ENCODE results near the gene CHMP2A. TPM values are rescaled to one million over a fixed set of nuclear protein-coding genes. Genes with fewer than 3 reads are reported as not detected.

CHMP2A gene
- total and polyA plus RNA-seq, 2 donors (not counting 1 experiment from before 2014, with no cell fraction given): 62.5 to 97.5 TPM

GRCh38 chr19:58569191-58569942 lies 14.5 kb upstream of the CHMP2A start:
- Mint-ChIP-seq H3K4me3 (no peak overlapping the region), H3K27me3 (no peaks in the 10 kb centered on the region), H3K4me1 (peaks cover 26% of the 10 kb centered on the region), H3K27ac (no peak overlapping the region), H3K9me3 (ENCODE audit: insufficient read depth) (no peaks in the 10 kb centered on the region)
- Histone ChIP-seq H3K27me3 (replicated peaks in 1 of 4; ENCODE audit: control extremely low read depth in 1 of 4, control insufficient read depth in 3 of 4, insufficient read depth in 4 of 4, low read length in 3 of 4) (no peaks in the 10 kb centered on the region), H3K36me3 (replicated peaks in 1 of 2; ENCODE audit: control extremely low read depth in 1 of 2, control insufficient read depth in 1 of 2, extremely low read depth in 1 of 2, insufficient read depth in 2 of 2, low read length in 1 of 2) (peaks cover 0 to 16% of the 10 kb centered on the region in 2 experiments), H3K4me1 (ENCODE audit: control insufficient read depth in 2 of 2, insufficient read depth in 2 of 2, low read length in 2 of 2) (peaks cover 18 to 24% of the 10 kb centered on the region in 2 donors), H4K20me1 (ENCODE audit: control insufficient read depth, insufficient read depth, low read length, poor library complexity, severe bottlenecking) (no peaks in the 10 kb centered on the region), H3K79me2 (ENCODE audit: control insufficient read depth, insufficient read depth, low read length) (peaks cover 15% of the 10 kb centered on the region), H3K4me3 (ENCODE audit: control extremely low read depth in 1 of 5, extremely low read depth in 1 of 5, insufficient read depth in 1 of 5, low read depth in 2 of 5, low read length in 4 of 5) (no peak overlapping the region), H2AFZ (ENCODE audit: insufficient read depth, low read depth, low read length, poor library complexity, severe bottlenecking) (no peak overlapping the region), H3K9me3 (ENCODE audit: control extremely low read depth in 1 of 3, control insufficient read depth in 2 of 3, insufficient read depth in 1 of 3, low read length in 2 of 3) (peaks cover 0 to 7% (median 0%) of the 10 kb centered on the region in 3 donors), H3K4me2 (replicated peaks; ENCODE audit: low read depth, low read length, poor library complexity, severe bottlenecking) (no peak overlapping the region), H3K27ac (ENCODE audit: low read length in 2 of 2) (no peak overlapping the region), H3K9ac (ENCODE audit: low read length) (no peak overlapping the region)
- ChIA-PET CTCF (no interaction called here), POLR2A (interaction anchor here (1.0 kb wide), 1 partner anchor 25 kb away, joined by 3 read pairs; the partner anchor contains the start of gene TRIM28)
- 100% methylated on average over 4 of the region's 6 CpGs for WGBS (ENCODE audit: insufficient coverage)
- ATAC-seq (ENCODE audit: low read depth) (no peak), DNase-seq (no peak)
- TF ChIP-seq, protein P1, sequence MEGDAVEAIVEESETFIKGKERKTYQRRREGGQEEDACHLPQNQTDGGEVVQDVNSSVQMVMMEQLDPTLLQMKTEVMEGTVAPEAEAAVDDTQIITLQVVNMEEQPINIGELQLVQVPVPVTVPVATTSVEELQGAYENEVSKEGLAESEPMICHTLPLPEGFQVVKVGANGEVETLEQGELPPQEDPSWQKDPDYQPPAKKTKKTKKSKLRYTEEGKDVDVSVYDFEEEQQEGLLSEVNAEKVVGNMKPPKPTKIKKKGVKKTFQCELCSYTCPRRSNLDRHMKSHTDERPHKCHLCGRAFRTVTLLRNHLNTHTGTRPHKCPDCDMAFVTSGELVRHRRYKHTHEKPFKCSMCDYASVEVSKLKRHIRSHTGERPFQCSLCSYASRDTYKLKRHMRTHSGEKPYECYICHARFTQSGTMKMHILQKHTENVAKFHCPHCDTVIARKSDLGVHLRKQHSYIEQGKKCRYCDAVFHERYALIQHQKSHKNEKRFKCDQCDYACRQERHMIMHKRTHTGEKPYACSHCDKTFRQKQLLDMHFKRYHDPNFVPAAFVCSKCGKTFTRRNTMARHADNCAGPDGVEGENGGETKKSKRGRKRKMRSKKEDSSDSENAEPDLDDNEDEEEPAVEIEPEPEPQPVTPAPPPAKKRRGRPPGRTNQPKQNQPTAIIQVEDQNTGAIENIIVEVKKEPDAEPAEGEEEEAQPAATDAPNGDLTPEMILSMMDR (IDR thresholded peaks at IDR 0.05): no peak
- no peak for TF ChIP-seq EZH2 (IDR thresholded peaks at IDR 0.05; ENCODE audit: borderline replicate concordance, insufficient read depth, low read depth, low read length, poor library complexity, severe bottlenecking)
- intact Hi-C loops (cut with micrococcal nuclease): no loop called here

DNA sequence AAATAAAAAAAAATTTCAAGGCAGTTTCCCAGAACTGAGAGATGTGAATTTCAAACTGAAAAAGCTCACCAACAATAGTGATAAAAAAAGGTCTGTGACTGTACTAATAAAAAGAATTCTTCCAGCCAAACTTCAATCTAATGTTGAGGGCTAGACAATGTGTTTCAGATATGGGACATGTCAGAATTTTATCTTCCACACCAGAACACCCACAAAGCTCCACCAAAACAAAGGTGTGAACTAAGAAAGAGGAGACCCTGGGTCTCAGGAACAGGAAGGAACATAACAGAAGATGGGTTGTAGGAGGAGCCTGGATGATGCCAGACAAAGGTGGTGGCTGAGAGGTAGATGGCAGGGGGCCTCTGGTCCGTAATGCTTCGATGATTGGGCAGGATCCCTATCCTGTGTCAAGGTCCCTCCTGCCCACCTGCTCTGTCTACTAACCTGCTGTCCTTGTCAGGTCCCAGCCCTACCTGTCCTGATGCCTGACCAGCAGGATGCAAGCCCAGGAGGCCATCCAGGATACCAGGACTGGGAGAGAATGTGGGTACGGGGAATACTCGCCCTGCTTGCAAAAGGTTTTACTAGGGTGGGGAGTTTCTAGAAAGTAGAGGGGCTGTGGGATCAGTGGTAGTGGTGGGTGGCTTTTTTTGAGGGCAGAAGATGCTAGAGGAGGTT lies 13.7 kb upstream of the CHMP2A start:
- no peak for TF ChIP-seq EZH2 (IDR thresholded peaks at IDR 0.05; ENCODE audit: borderline replicate concordance, insufficient read depth, low read depth, low read length, poor library complexity, severe bottlenecking)
- TF ChIP-seq, protein P1 (IDR thresholded peaks at IDR 0.05): no peak
- H3K36me3 ChIP-seq (replicated peaks in 1 of 2; ENCODE audit: control extremely low read depth in 1 of 2, control insufficient read depth in 1 of 2, extremely low read depth in 1 of 2, insufficient read depth in 2 of 2, low read length in 1 of 2): peaks cover 0 to 16% of the 10 kb centered on the region in 2 experiments
- H3K79me2 ChIP-seq (ENCODE audit: control insufficient read depth, insufficient read depth, low read length): peaks cover 15% of the 10 kb centered on the region
- H3K27ac Mint-ChIP-seq: no peak overlapping the region
- no peaks in the 10 kb centered on the region for H3K27me3 ChIP-seq (replicated peaks in 1 of 4; ENCODE audit: control extremely low read depth in 1 of 4, control insufficient read depth in 3 of 4, insufficient read depth in 4 of 4, low read length in 3 of 4)
- peaks cover 2% of the 10 kb centered on the region for H4K20me1 ChIP-seq (ENCODE audit: control insufficient read depth, insufficient read depth, low read length, poor library complexity, severe bottlenecking)
- ATAC-seq (ENCODE audit: low read depth) (no peak), DNase-seq (no peak)
- H3K4me3 Mint-ChIP-seq: no peak overlapping the region
- 92% methylated on average over 2 of the region's 4 CpGs for WGBS (ENCODE audit: insufficient coverage)
- no peak overlapping the region for H3K4me3 ChIP-seq (ENCODE audit: control extremely low read depth in 1 of 5, extremely low read depth in 1 of 5, insufficient read depth in 1 of 5, low read depth in 2 of 5, low read length in 4 of 5)
- no peaks in the 10 kb centered on the region for H3K27me3 Mint-ChIP-seq
- H3K27ac ChIP-seq (ENCODE audit: low read length in 2 of 2): no peak overlapping the region
- H3K4me2 ChIP-seq (replicated peaks; ENCODE audit: low read depth, low read length, poor library complexity, severe bottlenecking): no peak overlapping the region
- H3K9ac ChIP-seq (ENCODE audit: low read length): no peak overlapping the region
- peaks cover 26% of the 10 kb centered on the region for H3K4me1 Mint-ChIP-seq
- POLR2A ChIA-PET: interaction anchor here (0.6 kb wide), 1 partner anchor 166 kb away, joined by 6 read pairs; no protein-coding TSS in a partner anchor
- H2AFZ ChIP-seq (ENCODE audit: insufficient read depth, low read depth, low read length, poor library complexity, severe bottlenecking): no peak overlapping the region
- peaks cover 0 to 7% (median 0%) of the 10 kb centered on the region in 3 donors for H3K9me3 ChIP-seq (ENCODE audit: control extremely low read depth in 1 of 3, control insufficient read depth in 2 of 3, insufficient read depth in 1 of 3, low read length in 2 of 3)
- CTCF ChIA-PET: no interaction called here
- H3K9me3 Mint-ChIP-seq (ENCODE audit: insufficient read depth): no peaks in the 10 kb centered on the region
- intact Hi-C loops (cut with micrococcal nuclease): no loop called here
- peaks cover 11 to 19% of the 10 kb centered on the region in 2 donors for H3K4me1 ChIP-seq (ENCODE audit: control insufficient read depth in 2 of 2, insufficient read depth in 2 of 2, low read length in 2 of 2)

Data from B cell (primary cell).